Upper lobe of left lung (tissue), 4 donors: ENCODE data around the gene ZNF805.

ENCODE experiments used
- CTCF ChIP-seq, 6 experiments: fragments of 450-650 bp in 4 of 6; fragments of 200-600 bp in 2 of 6; sonication (generic) in 2 of 6; IDR thresholded peaks; one replicate each; pipeline ENCODE4 v1.5.1; 2016 to 2019; ENCODE audit warnings: antibody characterized with exemption in 6 of 6
- POLR2A ChIP-seq, 4 donors: fragments of 450-650 bp; IDR thresholded peaks; one replicate each; pipeline ENCODE4 v1.5.1; 2016 to 2017; ENCODE audit warnings: antibody characterized with exemption in 4 of 4, mild to moderate bottlenecking in 2 of 4
- POLR2AphosphoS5 ChIP-seq, 2 donors: sonication (generic); formaldehyde crosslinking; IDR thresholded peaks; one replicate each; pipeline ENCODE4 v1.5.1; 2017; ENCODE audit warnings: antibody characterized with exemption in 2 of 2

DNA sequence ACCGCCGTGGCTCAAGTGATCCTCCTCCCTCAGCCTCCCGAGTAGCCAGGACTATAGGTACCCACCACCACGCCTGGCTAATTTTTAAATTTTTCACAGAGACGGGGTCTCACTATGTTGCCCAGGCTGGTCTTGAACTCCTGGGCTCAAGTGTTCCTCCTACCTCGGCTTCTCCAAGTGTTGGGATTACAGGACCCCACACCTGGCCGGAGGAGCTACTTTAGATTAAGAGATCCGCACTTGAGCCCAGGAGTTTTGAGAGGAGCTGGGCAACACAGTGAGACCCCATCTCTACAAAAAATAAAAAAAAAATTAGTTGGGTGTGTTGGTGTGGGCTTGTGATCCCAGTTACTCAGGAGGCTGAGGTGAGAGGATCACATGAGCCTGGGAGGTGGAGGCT is 30.8 kb downstream of the ZNF805 start:
- TF ChIP-seq CTCF (IDR thresholded peaks at IDR 0.05): no peak
- no peak for TF ChIP-seq POLR2A (IDR thresholded peaks at IDR 0.05)
- TF ChIP-seq POLR2AphosphoS5 (IDR thresholded peaks at IDR 0.05): no peak
